ENCODE data around the gene MS4A14. TPM values are rescaled to one million over a fixed set of nuclear protein-coding genes. Genes with fewer than 3 reads are reported as not detected.

Gene MS4A14
- total and polyA plus RNA-seq, 2 experiments from 2014 or later = not detected

DNA sequence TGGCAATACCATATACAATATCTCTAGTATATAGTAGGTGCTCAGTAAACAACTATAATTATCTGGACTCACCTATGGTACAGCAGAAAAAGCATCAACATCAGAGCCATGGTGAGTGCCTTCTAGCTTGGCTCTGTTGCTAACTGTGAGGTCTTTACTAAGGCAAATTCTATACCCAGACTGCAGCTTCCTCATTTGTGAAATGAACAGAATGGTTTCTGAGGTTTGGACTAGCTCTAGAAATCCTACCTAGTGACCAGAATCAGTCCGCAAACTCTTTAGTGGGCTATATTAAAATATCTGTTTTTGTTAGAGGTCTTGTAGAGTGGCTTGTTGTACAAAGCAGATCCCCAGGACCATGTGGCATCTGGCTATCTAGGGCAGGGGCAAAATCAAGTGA lies 63.1 kb downstream of the MS4A14 start:
- no peaks in the 10 kb centered on the region for H3K27me3 ChIP-seq (ENCODE audit: insufficient read depth)
- no peak for ATAC-seq
- no peak overlapping the region for H3K4me3 Mint-ChIP-seq
- no peak overlapping the region for H3K4me2 ChIP-seq
- H3K36me3 ChIP-seq (ENCODE audit: insufficient read depth) = no peaks in the 10 kb centered on the region
- peaks cover 2% of the 10 kb centered on the region for H3K27me3 Mint-ChIP-seq (ENCODE audit: insufficient read depth, low read depth, poor library complexity)
- H3K4me1 Mint-ChIP-seq = no peaks in the 10 kb centered on the region
- TF ChIP-seq JUNB (IDR thresholded peaks at IDR 0.05; ENCODE audit: unreplicated experiment) = no peak
- no peak for TF ChIP-seq EZH2phosphoT487 (IDR thresholded peaks at IDR 0.05; ENCODE audit: unreplicated experiment)
- H2AFZ ChIP-seq = no peak overlapping the region
- H3F3A ChIP-seq (replicated peaks; ENCODE audit: low read depth) = no peaks in the 10 kb centered on the region
- no peak overlapping the region for H3K27ac ChIP-seq (ENCODE audit: low read depth)
- no peaks in the 10 kb centered on the region for H3K4me1 ChIP-seq (ENCODE audit: insufficient read depth)
- no peak overlapping the region for H3K4me3 ChIP-seq
- no peaks in the 10 kb centered on the region for H3K9me2 ChIP-seq (ENCODE audit: insufficient read depth)
- no peak overlapping the region for H3K27ac Mint-ChIP-seq
- no peaks in the 10 kb centered on the region for H3K9me3 Mint-ChIP-seq
- no peaks in the 10 kb centered on the region for H3K36me3 Mint-ChIP-seq (ENCODE audit: low read depth)
- H4K20me1 ChIP-seq (replicated peaks; ENCODE audit: insufficient read depth) = no peaks in the 10 kb centered on the region
- H3K79me2 ChIP-seq (replicated peaks; ENCODE audit: insufficient read depth) = no peaks in the 10 kb centered on the region
- no peak for DNase-seq (ENCODE audit: low spot score)

Other genes with a start within 250 kb of the MS4A14 start
- gene MS4A6A, start 213.4 kb upstream of the MS4A14 start, total RNA-seq (2014; rRNA removed; shearing (Covaris generic)) = not detected in 2 replicates
- not detected in 2 replicates for gene MS4A6A, start 213.4 kb upstream of the MS4A14 start, polyA plus RNA-seq (2016; fragmentation: Nextera tagmentation; extraction: Ambion mirVana)
- not detected in 2 replicates for gene MS4A4E, start 153.3 kb upstream of the MS4A14 start, total RNA-seq (2014; rRNA removed; shearing (Covaris generic))
- gene MS4A4E, start 153.3 kb upstream of the MS4A14 start, polyA plus RNA-seq (2016; fragmentation: Nextera tagmentation; extraction: Ambion mirVana) = not detected in 2 replicates
- not detected in 2 replicates for gene MS4A4A, start 115.8 kb upstream of the MS4A14 start, total RNA-seq (2014; rRNA removed; shearing (Covaris generic))
- not detected in 2 replicates for gene MS4A4A, start 115.8 kb upstream of the MS4A14 start, polyA plus RNA-seq (2016; fragmentation: Nextera tagmentation; extraction: Ambion mirVana)
- gene MS4A6E, start 69.2 kb upstream of the MS4A14 start, total RNA-seq (2014; rRNA removed; shearing (Covaris generic)) = not detected in 2 replicates
- gene MS4A6E, start 69.2 kb upstream of the MS4A14 start, polyA plus RNA-seq (2016; fragmentation: Nextera tagmentation; extraction: Ambion mirVana) = not detected in 2 replicates
- gene MS4A7, start 17.9 kb upstream of the MS4A14 start, total RNA-seq (2014; rRNA removed; shearing (Covaris generic)) = 0.07 TPM in 1 of 2 replicates, not detected in the other
- not detected in 2 replicates for gene MS4A7, start 17.9 kb upstream of the MS4A14 start, polyA plus RNA-seq (2016; fragmentation: Nextera tagmentation; extraction: Ambion mirVana)
- gene MS4A5, start 33.1 kb downstream of the MS4A14 start, total RNA-seq (2014; rRNA removed; shearing (Covaris generic)) = not detected in 2 replicates
- gene MS4A5, start 33.1 kb downstream of the MS4A14 start, polyA plus RNA-seq (2016; fragmentation: Nextera tagmentation; extraction: Ambion mirVana) = not detected in 2 replicates
- gene MS4A1, start 59.4 kb downstream of the MS4A14 start, total RNA-seq (2014; rRNA removed; shearing (Covaris generic)) = not detected in 2 replicates
- 0.23 and 0.80 TPM in 2 replicates for gene MS4A1, start 59.4 kb downstream of the MS4A14 start, polyA plus RNA-seq (2016; fragmentation: Nextera tagmentation; extraction: Ambion mirVana)
- gene MS4A12, start 96.3 kb downstream of the MS4A14 start, total RNA-seq (2014; rRNA removed; shearing (Covaris generic)) = 0.21 TPM in 1 of 2 replicates, not detected in the other
- gene MS4A12, start 96.3 kb downstream of the MS4A14 start, polyA plus RNA-seq (2016; fragmentation: Nextera tagmentation; extraction: Ambion mirVana) = 0.30 and 0.34 TPM in 2 replicates
- not detected in 2 replicates for gene MS4A13, start 118.9 kb downstream of the MS4A14 start, total RNA-seq (2014; rRNA removed; shearing (Covaris generic))
- not detected in 2 replicates for gene MS4A13, start 118.9 kb downstream of the MS4A14 start, polyA plus RNA-seq (2016; fragmentation: Nextera tagmentation; extraction: Ambion mirVana)